ACHN (cell line): ENCODE data around the gene GUCD1.

ENCODE experiments used
- DNase-seq: peaks from one replicate; pipeline ENCODE4 v3.0.0-alpha.2; 2015
- in situ Hi-C: cut with HindIII; loops from 2 replicates; pipeline ENCODE4 v1.10.0; 2017; ENCODE audit warnings: low sequenced_read_pairs, low pct_ligation_motif_present, low pct_unique_long_range_greater_than_20kb

GUCD1 gene

DNA sequence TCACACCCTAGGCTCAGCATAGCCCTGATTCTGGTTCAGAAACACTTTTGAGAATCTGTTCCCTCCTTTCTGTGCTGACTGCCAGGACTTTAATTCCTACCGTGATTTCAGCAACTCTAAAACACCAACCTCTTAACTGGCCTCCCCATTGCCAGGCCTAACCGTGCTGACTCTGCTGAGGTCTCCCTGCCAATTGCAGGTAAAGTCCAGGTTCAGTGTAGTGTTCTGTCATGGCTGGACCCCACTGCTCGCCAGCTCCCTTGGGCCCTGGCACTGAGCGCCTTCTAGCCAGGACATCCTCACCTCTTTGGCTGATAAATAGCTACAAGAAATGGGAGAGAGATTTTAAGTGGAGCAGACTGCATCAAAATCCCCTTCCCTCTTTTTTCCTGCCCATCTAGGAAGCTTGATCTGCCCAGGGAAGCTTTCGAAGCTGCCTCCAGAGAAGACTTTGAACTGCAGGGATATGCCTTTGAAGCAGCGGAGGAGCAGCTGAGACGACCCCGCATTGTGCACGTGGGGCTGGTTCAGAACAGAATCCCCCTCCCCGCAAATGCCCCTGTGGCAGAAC, 55.1 kb downstream of the GUCD1 start:
- no peak for DNase-seq
- in situ Hi-C loops, result loop anchor here (25.0 kb wide), 1 partner anchor 87 kb away; no protein-coding TSS in a partner anchor

DNA sequence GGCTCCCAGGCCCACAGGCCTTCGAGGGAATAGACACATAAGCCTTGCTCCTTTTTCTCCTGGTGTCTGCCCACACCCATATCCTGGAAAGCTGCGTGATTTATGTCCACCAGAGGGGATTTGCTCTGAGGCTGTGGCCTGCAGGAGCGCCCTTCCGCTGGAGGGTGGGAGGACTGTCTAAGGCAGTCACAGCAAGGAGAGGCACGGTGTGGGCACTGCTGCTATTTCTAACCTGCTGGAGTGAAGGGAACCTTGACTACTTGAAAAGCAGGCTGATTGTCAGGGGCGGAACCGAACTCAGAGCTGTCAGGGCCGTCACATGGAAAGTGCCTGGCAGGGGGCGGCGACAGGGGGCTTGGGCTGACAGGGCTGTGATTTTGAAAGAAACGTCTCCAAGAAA, 56.1 kb downstream of the GUCD1 start:
- no peak for DNase-seq
- in situ Hi-C loops, result no loop called here

DNA sequence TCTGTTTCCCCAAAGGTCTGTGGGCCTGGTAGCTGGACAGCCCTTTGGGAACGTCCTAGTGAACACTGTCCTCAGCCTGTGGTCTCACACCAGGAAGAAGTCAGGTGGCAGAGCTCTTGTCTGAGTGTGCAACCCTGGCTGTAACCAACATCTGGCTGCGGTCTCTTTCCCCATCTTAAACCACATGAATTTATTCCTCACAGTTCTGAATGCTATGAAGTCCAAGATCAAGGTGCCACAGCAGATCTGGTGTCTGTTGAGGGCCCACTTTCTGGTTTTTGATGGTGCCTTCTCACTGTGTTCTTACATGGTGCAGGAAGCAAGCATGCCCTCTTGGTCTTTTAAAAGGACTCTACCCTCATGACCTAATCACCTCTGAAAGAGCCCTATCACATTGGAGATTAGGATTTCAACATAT, 57.1 kb downstream of the GUCD1 start:
- in situ Hi-C loops, result no loop called here
- DNase-seq, result no peak

DNA sequence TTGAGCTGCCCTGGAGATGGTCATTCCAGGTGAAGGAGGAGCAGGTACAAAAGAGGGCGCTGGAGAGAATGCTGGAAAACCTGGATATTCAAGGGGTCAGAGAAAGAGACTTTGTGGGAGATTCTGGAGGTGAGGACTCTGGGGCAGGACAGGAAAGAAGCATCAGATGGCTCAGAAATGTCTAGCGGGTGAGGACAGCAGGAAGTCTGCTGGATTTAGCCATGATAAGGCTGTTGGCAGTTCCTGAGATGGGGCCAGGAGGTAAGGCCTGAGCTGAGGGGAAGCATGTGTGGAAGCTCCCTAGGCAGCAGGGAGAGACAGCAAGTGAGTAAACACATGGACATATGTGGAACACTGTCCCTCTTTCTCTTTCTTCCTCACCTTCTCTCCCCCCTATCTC, 58.3 kb downstream of the GUCD1 start:
- DNase-seq, result no peak
- in situ Hi-C loops, result no loop called here

DNA sequence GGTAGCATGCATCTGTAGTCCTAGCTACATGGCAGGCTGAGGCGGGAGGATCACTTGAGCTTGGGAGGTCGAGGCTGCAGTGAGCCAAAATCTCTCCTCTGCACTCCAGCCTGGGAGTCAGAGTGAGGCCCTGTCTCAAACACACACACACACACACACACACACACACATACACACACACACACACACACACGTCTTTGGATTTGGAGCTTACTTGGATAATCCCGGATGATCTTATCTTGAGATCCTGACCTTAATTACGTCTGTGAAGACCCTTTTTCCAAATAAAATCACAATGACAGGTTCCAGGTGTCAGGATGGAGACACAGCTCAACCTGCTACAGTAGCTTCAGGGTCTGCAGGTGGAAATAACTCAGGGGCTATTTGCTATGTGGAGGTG, 58.7 kb downstream of the GUCD1 start:
- DNase-seq, result no peak
- in situ Hi-C loops, result no loop called here

DNA sequence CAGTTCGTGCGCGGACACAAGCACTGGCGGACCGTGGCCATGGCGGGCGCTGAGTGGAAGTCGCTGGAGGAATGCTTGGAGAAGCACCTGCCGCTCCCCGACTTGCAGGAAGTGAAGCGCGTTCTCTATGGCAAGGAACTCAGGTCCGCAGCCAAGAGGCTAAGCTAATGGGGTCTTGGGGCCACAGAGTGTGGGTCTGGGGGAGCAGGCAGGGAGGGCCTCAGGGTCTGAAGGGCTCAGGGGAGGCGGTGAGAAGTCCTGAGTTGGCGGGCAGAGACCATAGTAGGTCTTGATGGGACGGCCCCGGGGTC, 59.6 kb downstream of the GUCD1 start:
- in situ Hi-C loops, result no loop called here
- DNase-seq, result no peak

DNA sequence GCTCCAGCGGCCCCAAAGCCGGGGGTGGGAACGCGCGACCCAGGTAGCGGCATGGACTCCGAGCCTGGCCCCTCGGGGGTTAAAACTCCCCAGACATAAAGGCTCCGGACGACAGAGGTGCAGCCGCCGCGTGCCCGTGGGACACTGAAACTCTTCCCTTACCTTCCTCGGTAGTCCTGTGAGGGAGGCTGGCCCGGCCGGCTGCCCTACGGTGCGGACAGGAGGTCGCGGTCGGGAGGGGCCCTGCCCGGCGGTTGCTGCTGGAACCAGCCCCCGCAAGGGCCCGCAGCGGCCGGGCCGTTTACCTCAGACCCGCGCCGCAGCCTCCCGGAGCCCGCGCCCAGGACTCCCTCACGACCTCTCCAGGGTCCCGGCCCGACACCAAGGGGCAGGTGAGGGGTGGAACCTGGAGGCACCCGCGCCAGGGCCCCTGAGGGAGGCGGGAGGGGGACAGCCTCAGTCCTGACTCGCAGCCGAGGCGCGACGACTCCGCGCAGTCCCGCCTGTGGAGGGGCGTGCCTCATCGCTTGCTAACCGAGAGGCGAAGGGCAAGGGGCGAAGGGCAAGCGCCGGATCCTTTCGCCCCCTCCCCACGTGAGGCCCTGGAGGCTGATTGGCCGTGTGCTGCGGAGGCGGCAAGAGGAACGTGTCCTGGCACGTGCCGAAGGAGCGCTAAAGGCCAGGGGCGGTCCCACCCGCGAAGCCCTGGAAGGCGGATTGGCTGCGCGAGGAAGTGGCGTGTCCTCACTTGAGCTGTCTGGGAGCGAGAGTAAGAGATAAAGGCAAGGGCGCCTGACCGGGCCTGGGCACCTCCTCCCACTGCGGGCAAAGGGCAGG, 60.2 kb downstream of the GUCD1 start, which contains the start of gene UPB1:
TSS of gene UPB1 (plus strand) at position 805 of the 837 bp plus-strand sequence. CDS start 72 bp downstream, outside the sequence.
- in situ Hi-C loops, result no loop called here
- DNase-seq, result no peak

DNA sequence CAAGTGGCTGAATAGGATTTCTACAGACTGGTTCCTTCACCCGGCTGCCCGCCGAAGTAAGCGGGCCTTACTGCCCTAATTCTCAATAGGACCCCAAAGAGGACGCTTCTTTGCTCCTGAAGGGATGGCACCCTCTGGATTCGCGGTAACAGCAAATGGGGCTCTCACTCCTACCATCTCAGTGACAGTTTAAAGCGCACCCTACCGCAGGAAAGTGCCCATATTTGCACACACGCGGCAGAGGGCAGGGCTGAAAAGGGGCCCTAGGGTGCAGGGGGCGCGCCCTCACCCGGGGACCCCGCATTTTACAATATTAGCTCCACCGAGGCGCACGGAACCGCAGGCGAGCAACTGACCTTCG, 60.8 kb downstream of the GUCD1 start:
- no peak for DNase-seq
- in situ Hi-C loops, result no loop called here

DNA sequence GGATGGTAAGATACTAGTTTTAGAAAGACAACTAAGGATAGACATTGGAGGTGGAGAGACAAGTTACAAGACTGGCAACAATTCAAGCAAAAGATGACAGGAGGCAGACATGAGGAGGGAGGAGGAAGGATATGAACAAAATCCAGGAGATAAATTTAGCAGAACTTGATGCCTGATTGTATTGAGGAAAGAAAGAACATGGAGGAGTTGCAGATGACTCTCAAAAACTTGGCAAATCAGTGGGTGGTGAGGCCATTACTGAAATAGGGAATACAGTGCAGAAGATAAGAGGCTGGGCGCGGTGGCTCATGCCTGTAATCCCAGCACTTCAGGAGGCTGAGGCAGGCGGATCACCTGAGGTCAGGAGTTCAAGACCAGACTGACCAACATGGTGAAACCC, 62.5 kb downstream of the GUCD1 start:
- no peak for DNase-seq
- in situ Hi-C loops, result no loop called here
